HCT116 (cell line): ENCODE results near the gene FBLN7.

Experiments used
- CBX3 ChIP-seq: IDR thresholded peaks from 2 replicates; pipeline ENCODE4 v1.6.1; 2012; ENCODE audit warnings: low read depth
- CEBPB ChIP-seq: IDR thresholded peaks from 2 replicates; pipeline ENCODE4 v1.6.1; 2012; ENCODE audit warnings: low read depth
- CTCF ChIP-seq, 3 experiments: fragments of 200-600 bp in 1 of 3; sonication (generic) in 1 of 3; IDR thresholded peaks in 2 of 3; conservative IDR thresholded peaks in 1 of 3; 2 replicates each; pipeline ENCODE4 v1.5.1; 2012 to 2017; ENCODE audit warnings: low read depth in 2 of 3, low read length in 2 of 3, antibody characterized with exemption in 1 of 3, borderline replicate concordance in 1 of 3, control low read depth in 1 of 3, mild to moderate bottlenecking in 1 of 3, mixed read lengths in 1 of 3, mixed run types in 1 of 3, moderate library complexity in 1 of 3; ENCODE audit not compliant: insufficient read depth in 1 of 3
- EZH2 ChIP-seq: fragments of 200-600 bp; sonication (generic); IDR thresholded peaks from 2 replicates; pipeline ENCODE4 v1.6.1; 2017; ENCODE audit warnings: antibody characterized with exemption, mixed run types
- JUND ChIP-seq: IDR thresholded peaks from 2 replicates; pipeline ENCODE4 v1.6.1; 2012
- MAX ChIP-seq: IDR thresholded peaks from 2 replicates; pipeline ENCODE4 v1.6.1; 2012
- POLR2A ChIP-seq: IDR thresholded peaks from 2 replicates; pipeline ENCODE4 v1.7.0; 2011; ENCODE audit warnings: borderline replicate concordance; ENCODE audit not compliant: insufficient read depth, insufficient read length; ENCODE audit errors: extremely low read depth
- POLR2AphosphoS5 ChIP-seq: IDR thresholded peaks from 2 replicates; pipeline ENCODE4 v1.6.1; 2011; ENCODE audit warnings: mild to moderate bottlenecking, low read depth, low read length, moderate library complexity
- RAD21 ChIP-seq: IDR thresholded peaks from 2 replicates; pipeline ENCODE4 v1.6.1; 2012; ENCODE audit warnings: low read depth, mild to moderate bottlenecking
- TCF7L2 ChIP-seq: IDR thresholded peaks from 2 replicates; pipeline ENCODE4 v1.7.0; 2011; ENCODE audit warnings: borderline replicate concordance, inconsistent platforms; ENCODE audit not compliant: insufficient read depth, insufficient read length; ENCODE audit errors: extremely low read depth
- YY1 ChIP-seq: IDR thresholded peaks from 2 replicates; pipeline ENCODE4 v1.6.1; 2011; ENCODE audit warnings: low read length, low read depth, moderate library complexity, mild to moderate bottlenecking; ENCODE audit not compliant: insufficient replicate concordance; ENCODE audit errors: extremely low read depth
- ZBTB33 ChIP-seq: IDR thresholded peaks from 2 replicates; pipeline ENCODE4 v1.6.1; 2011; ENCODE audit warnings: mild to moderate bottlenecking, low read length, moderate library complexity; ENCODE audit not compliant: insufficient replicate concordance; ENCODE audit errors: extremely low read depth

GRCh38 chr2:112136096-112136495 is 2.1 kb upstream of the FBLN7 start:
- TF ChIP-seq CTCF (IDR thresholded peaks at IDR 0.05 in 2 of 3, conservative IDR thresholded peaks at IDR 0.05 in 1 of 3; ENCODE audit: borderline replicate concordance in 1 of 3, insufficient read depth in 1 of 3, low read depth in 2 of 3, low read length in 2 of 3) (no peak), EZH2 (no peak), JUND (no peak), POLR2AphosphoS5 (no peak), POLR2A (no peak), TCF7L2 (no peak), CBX3 (no peak), YY1 (no peak), RAD21 (no peak), CEBPB (no peak), MAX (no peak), ZBTB33 (no peak)
